ENCODE results near the gene CDK8. TPM values are rescaled to one million over a fixed set of nuclear protein-coding genes. Genes with fewer than 3 reads are reported as not detected.

CDK8 gene
- polyA plus RNA-seq, 1 experiment, result 18.8 TPM

GRCh38 chr13:26370553-26370952, 116.6 kb downstream of the CDK8 start:
- CTCF ChIA-PET, result interaction anchor here (0.6 to 1.4 kb wide), 3 partner anchors 62 to 279 kb away, joined by 3 to 5 read pairs (median 3); no protein-coding TSS in a partner anchor

GRCh38 chr13:26372747-26373146, 118.8 kb downstream of the CDK8 start:
- POLR2A ChIA-PET, result no interaction called here
- H3K27me3 ChIP-seq (ENCODE audit: control insufficient read depth, insufficient read depth, low read length), result no peaks in the 10 kb centered on the region
- H3K27ac ChIP-seq (ENCODE audit: low read depth, low read length), result no peak overlapping the region
- TF ChIP-seq CTCF (IDR thresholded peaks at IDR 0.05; ENCODE audit: low read depth, low read length), result no peak
- no peaks in the 10 kb centered on the region for H3K9me3 ChIP-seq (ENCODE audit: control insufficient read depth, insufficient read depth, low read length)
- DNase-seq (ENCODE audit: low read depth, low spot score), result no peak
- CTCF ChIA-PET, result no interaction called here
- H3K4me3 ChIP-seq (ENCODE audit: low read depth, low read length), result no peak overlapping the region

More at GRCh38 chr13:26370553-26370952, 116.6 kb downstream of the CDK8 start:
- Histone ChIP-seq H3K9me3 (ENCODE audit: control insufficient read depth, insufficient read depth, low read length) (no peaks in the 10 kb centered on the region), H3K4me3 (ENCODE audit: low read depth, low read length) (no peak overlapping the region), H3K27me3 (ENCODE audit: control insufficient read depth, insufficient read depth, low read length) (no peaks in the 10 kb centered on the region), H3K27ac (ENCODE audit: low read depth, low read length) (no peak overlapping the region)
- POLR2A ChIA-PET, result no interaction called here
- DNase-seq (ENCODE audit: low read depth, low spot score), result peak; percentile 8
- no peak for TF ChIP-seq CTCF (IDR thresholded peaks at IDR 0.05; ENCODE audit: low read depth, low read length)

GRCh38 chr13:26376430-26376829, 122.5 kb downstream of the CDK8 start:
- Histone ChIP-seq H3K4me3 (ENCODE audit: low read depth, low read length) (no peak overlapping the region), H3K27me3 (ENCODE audit: control insufficient read depth, insufficient read depth, low read length) (no peaks in the 10 kb centered on the region), H3K27ac (ENCODE audit: low read depth, low read length) (no peak overlapping the region), H3K9me3 (ENCODE audit: control insufficient read depth, insufficient read depth, low read length) (no peaks in the 10 kb centered on the region)
- ChIA-PET POLR2A (no interaction called here), CTCF (interaction anchor here (0.5 to 1.9 kb wide), 6 partner anchors 8 to 1586 kb away, joined by 3 to 8 read pairs (median 3); no protein-coding TSS in a partner anchor)
- no peak for DNase-seq (ENCODE audit: low read depth, low spot score)
- no peak for TF ChIP-seq CTCF (IDR thresholded peaks at IDR 0.05; ENCODE audit: low read depth, low read length)

- Histone ChIP-seq H3K27ac (ENCODE audit: low read depth, low read length) (no peak overlapping the region), H3K27me3 (ENCODE audit: control insufficient read depth, insufficient read depth, low read length) (no peaks in the 10 kb centered on the region), H3K4me3 (ENCODE audit: low read depth, low read length) (no peak overlapping the region), H3K9me3 (ENCODE audit: control insufficient read depth, insufficient read depth, low read length) (no peaks in the 10 kb centered on the region)
- TF ChIP-seq CTCF (IDR thresholded peaks at IDR 0.05; ENCODE audit: low read depth, low read length), result peak; percentile 42
- no peak for DNase-seq (ENCODE audit: low read depth, low spot score)
- ChIA-PET CTCF (interaction anchor here (1.4 to 1.9 kb wide), 2 partner anchors 9 to 321 kb away, joined by 3 to 8 read pairs; no protein-coding TSS in a partner anchor), POLR2A (no interaction called here)
These were observed 123.1 kb downstream of the CDK8 start for GRCh38 chr13:26377038-26377437.

GRCh38 chr13:26378116-26378515, 124.2 kb downstream of the CDK8 start:
- no peak overlapping the region for H3K4me3 ChIP-seq (ENCODE audit: low read depth, low read length)
- no peak for DNase-seq (ENCODE audit: low read depth, low spot score)
- no peaks in the 10 kb centered on the region for H3K9me3 ChIP-seq (ENCODE audit: control insufficient read depth, insufficient read depth, low read length)
- no peak for TF ChIP-seq CTCF (IDR thresholded peaks at IDR 0.05; ENCODE audit: low read depth, low read length)
- no peak overlapping the region for H3K27ac ChIP-seq (ENCODE audit: low read depth, low read length)
- no peaks in the 10 kb centered on the region for H3K27me3 ChIP-seq (ENCODE audit: control insufficient read depth, insufficient read depth, low read length)
- ChIA-PET CTCF (interaction anchor here (1.1 kb wide), 1 partner anchor 193 kb away, joined by 3 read pairs; no protein-coding TSS in a partner anchor), POLR2A (no interaction called here)

Data from AG04450 (cell line).